Measurements from ENCODE around the gene JARID2. TPM values are rescaled to one million over a fixed set of nuclear protein-coding genes. Genes with fewer than 3 reads are reported as not detected.

JARID2 gene
- total RNA-seq, 1 donor from 2014 or later: 5.0 TPM

DNA sequence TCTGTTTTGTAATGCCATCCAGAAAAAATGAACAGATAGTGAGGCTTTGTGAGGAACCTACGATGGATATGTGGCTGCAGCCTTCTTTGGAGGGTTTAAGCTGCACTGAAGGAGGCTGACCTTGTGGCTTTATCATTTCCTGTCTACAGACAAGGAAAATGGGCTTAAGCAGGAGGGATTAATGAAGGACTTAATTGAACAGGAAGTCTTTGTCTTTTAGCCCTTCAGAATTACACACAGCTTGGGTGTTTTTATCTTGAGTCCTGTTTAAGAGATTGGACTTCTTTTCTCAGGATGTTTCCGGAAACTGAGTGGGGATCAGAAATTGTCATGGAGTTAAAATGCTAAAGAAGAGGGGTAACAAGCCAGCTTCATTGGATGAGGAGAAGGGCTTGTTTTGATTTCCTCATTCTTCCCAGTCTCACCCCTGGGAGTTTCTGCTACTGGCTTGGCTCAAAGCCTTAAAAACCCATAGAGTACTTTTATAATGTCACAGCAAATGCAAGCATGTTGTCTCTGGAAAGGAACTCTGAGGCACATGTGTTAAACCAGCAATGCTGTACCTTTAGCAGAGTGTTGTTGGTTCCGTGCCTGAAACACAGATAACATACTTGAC is 193.6 kb downstream of the JARID2 start:
- peaks cover 0 to 16% of the 10 kb centered on the region in 2 donors for H3K4me1 ChIP-seq
- no peak overlapping the region for H3K27ac ChIP-seq
- no peaks in the 10 kb centered on the region for H3K9me3 ChIP-seq
- H3K4me3 ChIP-seq: no peak overlapping the region
- intact Hi-C loops (cut with DNase I): loop anchor here (5.0 kb wide), 1 partner anchor 53 kb away; no protein-coding TSS in a partner anchor
- no peaks in the 10 kb centered on the region for H3K27me3 ChIP-seq
- no peaks in the 10 kb centered on the region for H3K36me3 ChIP-seq
- no peak for DNase-seq (ENCODE audit: low spot score in 2 of 2)
- TF ChIP-seq, protein P1, sequence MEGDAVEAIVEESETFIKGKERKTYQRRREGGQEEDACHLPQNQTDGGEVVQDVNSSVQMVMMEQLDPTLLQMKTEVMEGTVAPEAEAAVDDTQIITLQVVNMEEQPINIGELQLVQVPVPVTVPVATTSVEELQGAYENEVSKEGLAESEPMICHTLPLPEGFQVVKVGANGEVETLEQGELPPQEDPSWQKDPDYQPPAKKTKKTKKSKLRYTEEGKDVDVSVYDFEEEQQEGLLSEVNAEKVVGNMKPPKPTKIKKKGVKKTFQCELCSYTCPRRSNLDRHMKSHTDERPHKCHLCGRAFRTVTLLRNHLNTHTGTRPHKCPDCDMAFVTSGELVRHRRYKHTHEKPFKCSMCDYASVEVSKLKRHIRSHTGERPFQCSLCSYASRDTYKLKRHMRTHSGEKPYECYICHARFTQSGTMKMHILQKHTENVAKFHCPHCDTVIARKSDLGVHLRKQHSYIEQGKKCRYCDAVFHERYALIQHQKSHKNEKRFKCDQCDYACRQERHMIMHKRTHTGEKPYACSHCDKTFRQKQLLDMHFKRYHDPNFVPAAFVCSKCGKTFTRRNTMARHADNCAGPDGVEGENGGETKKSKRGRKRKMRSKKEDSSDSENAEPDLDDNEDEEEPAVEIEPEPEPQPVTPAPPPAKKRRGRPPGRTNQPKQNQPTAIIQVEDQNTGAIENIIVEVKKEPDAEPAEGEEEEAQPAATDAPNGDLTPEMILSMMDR (IDR thresholded peaks at IDR 0.05): no peak

DNA sequence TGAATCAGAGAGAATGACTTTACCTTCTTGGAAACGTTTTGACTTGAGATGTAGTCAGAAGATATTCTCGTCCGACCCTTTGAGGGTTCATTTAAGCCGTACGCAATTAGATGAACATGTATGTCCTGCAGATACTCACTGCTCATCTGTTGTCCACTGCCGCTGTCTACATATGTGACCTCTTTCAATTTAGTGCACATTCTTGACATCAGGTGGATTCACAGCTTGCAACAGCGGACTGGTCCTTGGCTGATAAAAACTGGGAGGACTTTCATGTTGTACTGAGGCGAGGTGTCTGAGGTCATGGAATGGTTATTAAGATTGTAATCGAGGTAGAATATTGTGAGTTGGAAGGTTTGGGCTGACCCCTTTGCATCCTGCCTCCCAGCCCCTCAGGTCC is 194.2 kb downstream of the JARID2 start:
- Histone ChIP-seq H3K4me3 (no peak overlapping the region), H3K27ac (no peak overlapping the region), H3K9me3 (no peaks in the 10 kb centered on the region), H3K36me3 (no peaks in the 10 kb centered on the region), H3K4me1 (peaks cover 0 to 16% of the 10 kb centered on the region in 2 donors), H3K27me3 (no peaks in the 10 kb centered on the region)
- intact Hi-C loops (cut with DNase I): loop anchor here (5.0 kb wide), 1 partner anchor 52 kb away; no protein-coding TSS in a partner anchor
- DNase-seq (ENCODE audit: low spot score in 2 of 2): no peak
- TF ChIP-seq, protein P1 (IDR thresholded peaks at IDR 0.05): no peak

- DNase-seq (ENCODE audit: low spot score in 2 of 2): no peak
- Histone ChIP-seq H3K4me3 (no peak overlapping the region), H3K9me3 (no peaks in the 10 kb centered on the region), H3K27ac (no peak overlapping the region), H3K27me3 (no peaks in the 10 kb centered on the region), H3K36me3 (no peaks in the 10 kb centered on the region), H3K4me1 (peaks cover 0 to 16% of the 10 kb centered on the region in 2 donors)
- intact Hi-C loops (cut with DNase I): loop anchor here (5.0 kb wide), 1 partner anchor 51 kb away; no protein-coding TSS in a partner anchor
- TF ChIP-seq, protein P1 (IDR thresholded peaks at IDR 0.05): peak; percentile 67 to 80 (median 76)
Observed at GRCh38 chr6:15441215-15441868, 195.5 kb downstream of the JARID2 start.

GRCh38 chr6:15441981-15442380 is 196.1 kb downstream of the JARID2 start:
- Histone ChIP-seq H3K4me3 (no peak overlapping the region), H3K27ac (no peak overlapping the region), H3K27me3 (no peaks in the 10 kb centered on the region), H3K4me1 (peaks cover 0 to 16% of the 10 kb centered on the region in 2 donors), H3K36me3 (no peaks in the 10 kb centered on the region), H3K9me3 (no peaks in the 10 kb centered on the region)
- DNase-seq (ENCODE audit: low spot score in 2 of 2): no peak
- TF ChIP-seq, protein P1 (IDR thresholded peaks at IDR 0.05): no peak
- intact Hi-C loops (cut with DNase I): loop anchor here (2.0 to 5.0 kb wide), 2 partner anchors 50 to 193 kb away; no protein-coding TSS in a partner anchor

- no peaks in the 10 kb centered on the region for H3K27me3 ChIP-seq
- TF ChIP-seq, protein P1 (IDR thresholded peaks at IDR 0.05): no peak
- no peak overlapping the region for H3K27ac ChIP-seq
- intact Hi-C loops (cut with DNase I): loop anchor here (2.0 to 5.0 kb wide), 2 partner anchors 50 to 194 kb away; no protein-coding TSS in a partner anchor
- H3K4me3 ChIP-seq: no peak overlapping the region
- no peaks in the 10 kb centered on the region for H3K36me3 ChIP-seq
- H3K9me3 ChIP-seq: no peaks in the 10 kb centered on the region
- DNase-seq (ENCODE audit: low spot score in 2 of 2): no peak
- peaks cover 0 to 16% of the 10 kb centered on the region in 2 donors for H3K4me1 ChIP-seq
Observed at GRCh38 chr6:15442467-15442866, 196.6 kb downstream of the JARID2 start.

All from ascending aorta (tissue), 2 donors.